ENCODE data around the gene NCK2. TPM values are rescaled to one million over a fixed set of nuclear protein-coding genes. Genes with fewer than 3 reads are reported as not detected.

The NCK2 gene
- total RNA-seq, 4 donors from 2014 or later = 14.7 to 47.5 (median 29.3) TPM

GRCh38 chr2:105747254-105747894, 2.7 kb downstream of the NCK2 start:
- TF ChIP-seq POLR2A (IDR thresholded peaks at IDR 0.05) (no peak), CTCF (IDR thresholded peaks at IDR 0.05) (no peak)
- Histone ChIP-seq H3K27me3 (no peaks in the 10 kb centered on the region), H3K4me1 (peaks cover 0 to 8% of the 10 kb centered on the region in 2 donors), H3K4me3 (no peak overlapping the region), H3K9me3 (no peaks in the 10 kb centered on the region), H3K27ac (peak overlapping the region in 1 of 2 donors; percentile 94), H3K36me3 (no peaks in the 10 kb centered on the region)
- intact Hi-C loops (cut with DNase I; ENCODE audit: low total_unique reads) = loop anchor here (10.0 kb wide), 1 partner anchor 447 kb away; the partner anchor contains the start of gene UXS1
- DNase-seq = no peak

- Histone ChIP-seq H3K4me3 (no peak overlapping the region), H3K4me1 (peaks cover 0 to 8% of the 10 kb centered on the region in 2 donors), H3K9me3 (no peaks in the 10 kb centered on the region), H3K27me3 (no peaks in the 10 kb centered on the region), H3K27ac (no peak overlapping the region), H3K36me3 (no peaks in the 10 kb centered on the region)
- intact Hi-C loops (cut with DNase I; ENCODE audit: low total_unique reads) = loop anchor here (10.0 kb wide), 1 partner anchor 447 kb away; the partner anchor contains the start of gene UXS1
- no peak for DNase-seq
- TF ChIP-seq CTCF (IDR thresholded peaks at IDR 0.05) = no peak
- TF ChIP-seq POLR2A (IDR thresholded peaks at IDR 0.05) = no peak
These were observed 3.3 kb downstream of the NCK2 start for GRCh38 chr2:105747991-105748390.

GRCh38 chr2:105748566-105748965, 3.9 kb downstream of the NCK2 start:
- no peak overlapping the region for H3K27ac ChIP-seq
- TF ChIP-seq CTCF (IDR thresholded peaks at IDR 0.05) = no peak
- TF ChIP-seq POLR2A (IDR thresholded peaks at IDR 0.05) = no peak
- intact Hi-C loops (cut with DNase I; ENCODE audit: low total_unique reads) = loop anchor here (10.0 kb wide), 1 partner anchor 446 kb away; the partner anchor contains the start of gene UXS1
- no peak overlapping the region for H3K4me3 ChIP-seq
- no peak for DNase-seq
- no peaks in the 10 kb centered on the region for H3K9me3 ChIP-seq
- H3K27me3 ChIP-seq = no peaks in the 10 kb centered on the region
- peaks cover 0 to 8% of the 10 kb centered on the region in 2 donors for H3K4me1 ChIP-seq
- no peaks in the 10 kb centered on the region for H3K36me3 ChIP-seq

GRCh38 chr2:105749583-105750400, 5.1 kb downstream of the NCK2 start:
- TF ChIP-seq CTCF (IDR thresholded peaks at IDR 0.05) (no peak), POLR2A (IDR thresholded peaks at IDR 0.05) (no peak)
- no peak for DNase-seq
- H3K27me3 ChIP-seq = no peaks in the 10 kb centered on the region
- no peaks in the 10 kb centered on the region for H3K36me3 ChIP-seq
- H3K4me3 ChIP-seq = no peak overlapping the region
- H3K27ac ChIP-seq = no peak overlapping the region
- intact Hi-C loops (cut with DNase I; ENCODE audit: low total_unique reads) = loop anchor here (10.0 kb wide), 1 partner anchor 445 kb away; the partner anchor contains the start of gene UXS1
- no peaks in the 10 kb centered on the region for H3K9me3 ChIP-seq
- H3K4me1 ChIP-seq = peaks cover 0 to 8% of the 10 kb centered on the region in 2 donors

GRCh38 chr2:105750735-105751134, 6.0 kb downstream of the NCK2 start:
- peaks cover 0 to 8% of the 10 kb centered on the region in 2 donors for H3K4me1 ChIP-seq
- no peak for DNase-seq

More at GRCh38 chr2:105750735-105751134, 6.0 kb downstream of the NCK2 start:
- no peaks in the 10 kb centered on the region for H3K27me3 ChIP-seq
- TF ChIP-seq CTCF (IDR thresholded peaks at IDR 0.05) (no peak), POLR2A (IDR thresholded peaks at IDR 0.05) (no peak)
- H3K36me3 ChIP-seq = no peaks in the 10 kb centered on the region
- H3K9me3 ChIP-seq = no peaks in the 10 kb centered on the region
- no peak overlapping the region for H3K4me3 ChIP-seq
- H3K27ac ChIP-seq = no peak overlapping the region
- intact Hi-C loops (cut with DNase I; ENCODE audit: low total_unique reads) = no loop called here
